Endometrium (tissue), 2 donors: ENCODE results near the gene SOCS7.
"Not testable (repeated sequence)": the region's sequence is repeated elsewhere in the genome, so short reads cannot be mapped to it uniquely, and the experiment has no call there.

Source experiments
- FAIRE-seq: peaks from 2 replicates; lab custom pipeline; 2012; peaks lifted over from hg19 to GRCh38; lab: Jason Lieb, UNC
- donor health status: control.
- donor health status: control.

SOCS7 gene

GRCh38 chr17:38421171-38421841 is 69.7 kb downstream of the SOCS7 start:
- no peak for FAIRE-seq

- no peak for FAIRE-seq
These were observed 70.5 kb downstream of the SOCS7 start for GRCh38 chr17:38421871-38422827.

- FAIRE-seq = no peak
These were observed 72.8 kb downstream of the SOCS7 start for GRCh38 chr17:38424297-38424972.

- no peak for FAIRE-seq
These were observed 73.4 kb downstream of the SOCS7 start for GRCh38 chr17:38425031-38425430.

GRCh38 chr17:38425744-38426143 is 74.1 kb downstream of the SOCS7 start:
- no peak for FAIRE-seq

GRCh38 chr17:38426441-38426840 is 74.8 kb downstream of the SOCS7 start:
- FAIRE-seq = no peak

- no peak for FAIRE-seq
These were observed 75.7 kb downstream of the SOCS7 start for GRCh38 chr17:38427160-38427949.

- no peak for FAIRE-seq
These were observed 76.5 kb downstream of the SOCS7 start, which contains the start of gene ARHGAP23 for GRCh38 chr17:38428112-38428642. Gene ARHGAP23 (plus strand): TSS chr17:38428464. CDS start chr17:38428486, 22 bp downstream.

GRCh38 chr17:38428643-38429371 is 77.2 kb downstream of the SOCS7 start:
- no peak for FAIRE-seq

- no peak for FAIRE-seq
These were observed 77.9 kb downstream of the SOCS7 start for GRCh38 chr17:38429476-38430100.

GRCh38 chr17:38430316-38430715 is 78.7 kb downstream of the SOCS7 start:
- no peak for FAIRE-seq

GRCh38 chr17:38430822-38431221 is 79.2 kb downstream of the SOCS7 start:
- FAIRE-seq = no peak

GRCh38 chr17:38431346-38432145 is 79.9 kb downstream of the SOCS7 start:
- FAIRE-seq = no peak

- FAIRE-seq = no peak
These were observed 82.6 kb downstream of the SOCS7 start for GRCh38 chr17:38434178-38434665.

GRCh38 chr17:38435795-38436194 is 84.2 kb downstream of the SOCS7 start:
- FAIRE-seq = no peak

GRCh38 chr17:38436386-38436785 is 84.7 kb downstream of the SOCS7 start:
- no peak for FAIRE-seq

GRCh38 chr17:38437313-38437712 is 85.7 kb downstream of the SOCS7 start:
- FAIRE-seq = not testable (repeated sequence)

- FAIRE-seq = no peak
These were observed 87.8 kb downstream of the SOCS7 start for GRCh38 chr17:38439436-38439835.
